ENCODE measurements around the gene GAS7.

GRCh38 chr17:9931144-9931741, 267.2 kb downstream of the GAS7 start:
- TF ChIP-seq CTCF (IDR thresholded peaks at IDR 0.05) (no peak), POLR2AphosphoS5 (IDR thresholded peaks at IDR 0.05) (no peak)
